ENCODE measurements around the gene CHST9.

CHST9 gene

DNA sequence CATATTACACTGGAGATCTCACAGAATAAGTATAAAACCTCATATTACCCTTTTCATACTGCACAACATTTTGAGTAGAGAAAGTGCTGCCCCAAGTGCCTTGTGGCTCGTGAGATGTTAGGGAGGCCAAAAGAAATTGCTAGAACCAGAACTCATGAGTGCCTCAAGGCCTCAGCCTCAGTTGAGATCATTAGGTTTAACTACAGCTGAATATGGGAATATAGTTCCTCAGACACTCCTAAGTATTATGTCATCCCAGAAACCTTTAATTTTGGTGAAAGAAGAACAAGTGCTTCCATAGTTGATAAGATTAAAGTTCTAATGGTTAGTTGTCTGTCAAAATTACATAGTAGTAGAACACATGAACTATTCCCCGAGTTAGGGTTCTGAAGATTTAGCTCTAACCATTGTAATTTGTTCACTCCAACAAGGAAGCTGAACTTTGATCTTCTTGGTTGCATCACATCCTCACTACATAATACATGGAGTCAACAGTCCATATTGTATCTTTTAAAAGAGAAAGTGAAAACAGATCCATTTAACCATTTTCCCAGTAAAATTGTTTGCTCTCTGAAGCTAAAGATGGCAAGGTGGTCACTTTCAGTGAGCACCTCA is 310.0 kb downstream of the CHST9 start:
- ChIA-PET POLR2A (no interaction called here), CTCF (no interaction called here)

DNA sequence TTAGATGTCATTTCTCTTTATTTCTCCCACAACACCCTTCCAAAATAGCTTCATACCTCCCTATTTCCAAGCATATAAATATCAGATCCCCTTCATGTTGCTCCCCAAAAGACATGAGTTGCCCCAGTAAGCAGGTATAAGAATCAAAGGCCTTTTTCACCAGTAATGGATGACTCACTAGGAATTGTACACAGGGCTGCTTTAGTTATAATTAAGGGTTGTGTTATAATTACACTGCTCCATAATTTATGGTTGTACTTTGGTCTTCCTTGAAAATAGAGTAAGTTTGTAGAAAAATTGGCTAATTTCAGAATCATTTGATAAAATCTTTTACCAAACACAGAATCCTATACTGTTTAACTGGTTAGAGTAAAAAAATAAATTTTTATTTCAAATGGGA is 310.8 kb downstream of the CHST9 start:
- DNase-seq (ENCODE audit: low read depth, low spot score): no peak
- CTCF ChIA-PET: no interaction called here
- POLR2A ChIA-PET: no interaction called here
- no peak for TF ChIP-seq CTCF (IDR thresholded peaks at IDR 0.05; ENCODE audit: insufficient read depth, low read length, missing control alignments)
- H3K4me3 ChIP-seq (ENCODE audit: low read depth, low read length): no peak overlapping the region

More for the DNA sequence above, 310.0 kb downstream of the CHST9 start:
- DNase-seq (ENCODE audit: low read depth, low spot score): no peak
- H3K4me3 ChIP-seq (ENCODE audit: low read depth, low read length): no peak overlapping the region
- TF ChIP-seq CTCF (IDR thresholded peaks at IDR 0.05; ENCODE audit: insufficient read depth, low read length, missing control alignments): no peak

GRCh38 chr18:26869640-26870039 is 315.5 kb downstream of the CHST9 start:
- TF ChIP-seq CTCF (IDR thresholded peaks at IDR 0.05; ENCODE audit: insufficient read depth, low read length, missing control alignments): no peak

DNA sequence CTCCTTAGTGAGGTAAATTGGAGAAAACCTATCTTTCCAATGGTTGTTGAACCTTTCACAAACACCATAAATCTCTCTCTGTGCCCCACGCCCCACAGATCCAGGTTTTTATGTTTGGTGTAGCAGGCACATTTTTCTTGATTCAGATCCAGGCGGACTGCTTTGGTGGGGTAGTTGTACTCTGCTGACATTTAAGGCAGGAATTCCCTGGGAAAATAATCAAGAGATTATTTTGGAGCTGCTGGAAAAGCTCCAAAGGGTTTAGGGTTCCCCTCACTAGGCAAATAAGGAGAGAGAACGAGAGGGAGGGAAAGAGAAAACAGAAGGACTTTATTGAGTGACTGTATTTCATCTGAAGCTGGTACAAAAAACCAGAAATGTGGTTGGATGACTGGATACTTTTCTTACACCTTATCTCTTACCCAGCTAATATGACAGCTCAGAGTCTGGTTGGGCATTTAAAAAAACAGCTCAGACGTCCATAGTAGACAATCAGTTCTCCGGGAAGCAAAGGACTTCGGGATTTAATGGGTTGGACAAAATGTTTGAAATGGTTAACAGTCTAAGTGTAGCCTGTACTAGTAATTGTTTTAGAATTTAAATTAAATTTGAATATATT is 316.0 kb downstream of the CHST9 start:
- H3K4me3 ChIP-seq (ENCODE audit: low read depth, low read length): no peak overlapping the region
- TF ChIP-seq CTCF (IDR thresholded peaks at IDR 0.05; ENCODE audit: insufficient read depth, low read length, missing control alignments): no peak
- ChIA-PET CTCF (no interaction called here), POLR2A (no interaction called here)
- no peak for DNase-seq (ENCODE audit: low read depth, low spot score)

More at GRCh38 chr18:26869640-26870039, 315.5 kb downstream of the CHST9 start:
- CTCF ChIA-PET: no interaction called here
- POLR2A ChIA-PET: no interaction called here
- H3K4me3 ChIP-seq (ENCODE audit: low read depth, low read length): no peak overlapping the region
- no peak for DNase-seq (ENCODE audit: low read depth, low spot score)

DNA sequence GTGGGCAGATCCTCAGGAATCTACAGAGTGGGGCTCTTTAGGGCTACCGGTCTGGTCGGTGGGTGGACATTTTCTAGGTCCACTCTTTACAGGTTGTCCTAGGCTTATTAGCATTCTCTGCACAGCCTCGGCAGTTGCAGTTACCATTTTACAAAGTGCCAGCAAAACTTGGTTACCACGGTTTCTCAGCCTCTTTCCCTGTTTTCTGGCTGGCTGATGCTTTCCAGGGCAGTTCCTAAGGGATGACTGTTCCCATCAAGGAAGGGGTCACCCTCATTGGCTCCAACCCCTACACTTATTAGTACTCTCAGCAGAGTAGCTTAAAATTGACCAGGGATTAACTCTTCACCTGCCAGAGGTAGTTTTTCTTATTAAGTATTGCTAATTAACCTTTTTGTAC is 317.6 kb downstream of the CHST9 start:
- TF ChIP-seq CTCF (IDR thresholded peaks at IDR 0.05; ENCODE audit: insufficient read depth, low read length, missing control alignments): no peak
- POLR2A ChIA-PET: no interaction called here
- CTCF ChIA-PET: no interaction called here
- DNase-seq (ENCODE audit: low read depth, low spot score): no peak
- no peak overlapping the region for H3K4me3 ChIP-seq (ENCODE audit: low read depth, low read length)

GRCh38 chr18:26865557-26865956 is 319.6 kb downstream of the CHST9 start, which contains the start of gene AQP4:
TSS of gene AQP4 (minus strand) at chr18:26865707. CDS start at chr18:26865689, 18 bp downstream.
- POLR2A ChIA-PET: no interaction called here

More at GRCh38 chr18:26865557-26865956, 319.6 kb downstream of the CHST9 start, which contains the start of gene AQP4:
- no peak for TF ChIP-seq CTCF (IDR thresholded peaks at IDR 0.05; ENCODE audit: insufficient read depth, low read length, missing control alignments)
- CTCF ChIA-PET: no interaction called here
- DNase-seq (ENCODE audit: low read depth, low spot score): no peak
- H3K4me3 ChIP-seq (ENCODE audit: low read depth, low read length): no peak within 1 kb of the TSS
